ENCODE results near the gene APPBP2. TPM values are rescaled to one million over a fixed set of nuclear protein-coding genes. Genes with fewer than 3 reads are reported as not detected.
"Not testable (repeated sequence)": the region's sequence is repeated elsewhere in the genome, so short reads cannot be mapped to it uniquely, and the experiment has no call there.

Gene APPBP2
- total RNA-seq, 1 donor from 2014 or later = 8.6 TPM

GRCh38 chr17:60555786-60556185, 29.7 kb upstream of the APPBP2 start:
- DNase-seq (ENCODE audit: low spot score in 2 of 2) = no peak
- H3K9me3 ChIP-seq = no peaks in the 10 kb centered on the region
- H3K36me3 ChIP-seq = no peaks in the 10 kb centered on the region
- intact Hi-C loops (cut with DNase I) = no loop called here
- H3K27ac ChIP-seq = no peak overlapping the region
- no peaks in the 10 kb centered on the region for H3K4me1 ChIP-seq
- TF ChIP-seq, protein P1, sequence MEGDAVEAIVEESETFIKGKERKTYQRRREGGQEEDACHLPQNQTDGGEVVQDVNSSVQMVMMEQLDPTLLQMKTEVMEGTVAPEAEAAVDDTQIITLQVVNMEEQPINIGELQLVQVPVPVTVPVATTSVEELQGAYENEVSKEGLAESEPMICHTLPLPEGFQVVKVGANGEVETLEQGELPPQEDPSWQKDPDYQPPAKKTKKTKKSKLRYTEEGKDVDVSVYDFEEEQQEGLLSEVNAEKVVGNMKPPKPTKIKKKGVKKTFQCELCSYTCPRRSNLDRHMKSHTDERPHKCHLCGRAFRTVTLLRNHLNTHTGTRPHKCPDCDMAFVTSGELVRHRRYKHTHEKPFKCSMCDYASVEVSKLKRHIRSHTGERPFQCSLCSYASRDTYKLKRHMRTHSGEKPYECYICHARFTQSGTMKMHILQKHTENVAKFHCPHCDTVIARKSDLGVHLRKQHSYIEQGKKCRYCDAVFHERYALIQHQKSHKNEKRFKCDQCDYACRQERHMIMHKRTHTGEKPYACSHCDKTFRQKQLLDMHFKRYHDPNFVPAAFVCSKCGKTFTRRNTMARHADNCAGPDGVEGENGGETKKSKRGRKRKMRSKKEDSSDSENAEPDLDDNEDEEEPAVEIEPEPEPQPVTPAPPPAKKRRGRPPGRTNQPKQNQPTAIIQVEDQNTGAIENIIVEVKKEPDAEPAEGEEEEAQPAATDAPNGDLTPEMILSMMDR (IDR thresholded peaks at IDR 0.05) = no peak
- no peaks in the 10 kb centered on the region for H3K27me3 ChIP-seq
- H3K4me3 ChIP-seq = no peak overlapping the region

DNA sequence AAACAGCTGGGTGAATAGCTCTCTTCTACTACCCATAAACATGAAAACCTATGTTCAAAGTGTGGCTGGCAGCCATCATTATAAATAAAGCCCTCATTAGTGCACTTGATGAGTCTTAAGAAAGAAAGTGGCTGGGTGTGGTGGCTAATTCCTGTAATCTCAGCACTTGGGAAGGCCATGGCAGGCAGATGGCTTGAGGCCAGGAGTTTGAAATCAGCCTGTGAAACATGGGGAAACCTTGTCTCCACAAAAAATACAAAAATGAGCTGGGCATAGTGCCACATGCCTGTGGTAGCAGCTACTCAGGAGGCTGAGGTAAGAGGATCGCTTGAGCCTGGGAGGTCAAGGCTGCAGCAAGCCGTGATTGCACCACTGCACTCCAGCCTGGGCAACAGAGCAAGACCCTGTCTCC, 28.3 kb upstream of the APPBP2 start:
- no peaks in the 10 kb centered on the region for H3K36me3 ChIP-seq
- intact Hi-C loops (cut with DNase I) = no loop called here
- TF ChIP-seq, protein P1 (IDR thresholded peaks at IDR 0.05) = no peak
- no peaks in the 10 kb centered on the region for H3K4me1 ChIP-seq
- no peak overlapping the region for H3K4me3 ChIP-seq
- DNase-seq (ENCODE audit: low spot score in 2 of 2) = no peak
- H3K27me3 ChIP-seq = no peaks in the 10 kb centered on the region
- no peaks in the 10 kb centered on the region for H3K9me3 ChIP-seq
- no peak overlapping the region for H3K27ac ChIP-seq

DNA sequence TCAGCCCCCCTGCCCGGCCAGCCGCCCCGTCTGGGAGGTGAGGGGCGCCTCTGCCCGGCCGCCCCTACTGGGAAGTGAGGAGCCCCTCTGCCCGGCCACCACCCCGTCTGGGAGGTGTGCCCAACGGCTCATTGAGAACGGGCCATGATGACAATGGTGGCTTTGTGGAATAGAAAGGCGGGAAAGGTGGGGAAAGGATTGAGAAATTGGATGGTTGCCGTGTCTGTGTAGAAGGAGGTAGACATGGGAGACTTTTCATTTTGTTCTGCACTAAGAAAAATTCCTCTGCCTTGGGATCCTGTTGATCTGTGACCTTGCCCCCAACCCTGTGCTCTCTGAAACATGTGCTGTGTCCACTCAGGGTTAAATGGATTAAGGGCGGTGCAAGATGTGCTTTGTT, 26.2 kb upstream of the APPBP2 start:
- H3K4me3 ChIP-seq; H3K36me3 ChIP-seq; intact Hi-C loops (cut with DNase I); H3K27ac ChIP-seq; H3K27me3 ChIP-seq; DNase-seq (ENCODE audit: low spot score in 2 of 2); H3K9me3 ChIP-seq; H3K4me1 ChIP-seq: not testable (repeated sequence)

- no peak for DNase-seq (ENCODE audit: low spot score in 2 of 2)
- Histone ChIP-seq H3K27me3 (no peaks in the 10 kb centered on the region), H3K4me3 (no peak overlapping the region), H3K27ac (no peak overlapping the region), H3K36me3 (no peaks in the 10 kb centered on the region), H3K4me1 (no peaks in the 10 kb centered on the region), H3K9me3 (no peaks in the 10 kb centered on the region)
- intact Hi-C loops (cut with DNase I) = no loop called here
- TF ChIP-seq, protein P1 (IDR thresholded peaks at IDR 0.05) = no peak
Measured at GRCh38 chr17:60548990-60549389, 22.9 kb upstream of the APPBP2 start.

- H3K9me3 ChIP-seq = no peaks in the 10 kb centered on the region
- intact Hi-C loops (cut with DNase I) = no loop called here
- TF ChIP-seq, protein P1 (IDR thresholded peaks at IDR 0.05) = no peak
Measured at GRCh38 chr17:60545465-60546191, 19.6 kb upstream of the APPBP2 start.

GRCh38 chr17:60542071-60542470, 16.0 kb upstream of the APPBP2 start:
- intact Hi-C loops (cut with DNase I) = no loop called here
- Histone ChIP-seq H3K9me3 (no peaks in the 10 kb centered on the region), H3K4me3 (no peak overlapping the region), H3K4me1 (no peaks in the 10 kb centered on the region), H3K27me3 (no peaks in the 10 kb centered on the region), H3K36me3 (no peaks in the 10 kb centered on the region), H3K27ac (no peak overlapping the region)
- TF ChIP-seq, protein P1 (IDR thresholded peaks at IDR 0.05) = no peak
- no peak for DNase-seq (ENCODE audit: low spot score in 2 of 2)

More at GRCh38 chr17:60545465-60546191, 19.6 kb upstream of the APPBP2 start:
- H3K4me1 ChIP-seq = no peaks in the 10 kb centered on the region
- no peak overlapping the region for H3K27ac ChIP-seq
- H3K27me3 ChIP-seq = no peaks in the 10 kb centered on the region
- no peaks in the 10 kb centered on the region for H3K36me3 ChIP-seq
- DNase-seq (ENCODE audit: low spot score in 2 of 2) = no peak
- no peak overlapping the region for H3K4me3 ChIP-seq
